Bronchial smooth muscle cell (primary cell): ENCODE measurements around the gene EAF2. TPM values are rescaled to one million over a fixed set of nuclear protein-coding genes. Genes with fewer than 3 reads are reported as not detected.

Source experiments
- total RNA-seq: library from RNA; depleted of rRNA; stranded (reverse); fragments of >200 nt; gene quantifications from 2 replicates; pipeline ENCODE4 v1.2.1, GENCODE V29; 2014

EAF2 gene
- total RNA-seq = 1.4 and 3.7 TPM in 2 replicates

DNA sequence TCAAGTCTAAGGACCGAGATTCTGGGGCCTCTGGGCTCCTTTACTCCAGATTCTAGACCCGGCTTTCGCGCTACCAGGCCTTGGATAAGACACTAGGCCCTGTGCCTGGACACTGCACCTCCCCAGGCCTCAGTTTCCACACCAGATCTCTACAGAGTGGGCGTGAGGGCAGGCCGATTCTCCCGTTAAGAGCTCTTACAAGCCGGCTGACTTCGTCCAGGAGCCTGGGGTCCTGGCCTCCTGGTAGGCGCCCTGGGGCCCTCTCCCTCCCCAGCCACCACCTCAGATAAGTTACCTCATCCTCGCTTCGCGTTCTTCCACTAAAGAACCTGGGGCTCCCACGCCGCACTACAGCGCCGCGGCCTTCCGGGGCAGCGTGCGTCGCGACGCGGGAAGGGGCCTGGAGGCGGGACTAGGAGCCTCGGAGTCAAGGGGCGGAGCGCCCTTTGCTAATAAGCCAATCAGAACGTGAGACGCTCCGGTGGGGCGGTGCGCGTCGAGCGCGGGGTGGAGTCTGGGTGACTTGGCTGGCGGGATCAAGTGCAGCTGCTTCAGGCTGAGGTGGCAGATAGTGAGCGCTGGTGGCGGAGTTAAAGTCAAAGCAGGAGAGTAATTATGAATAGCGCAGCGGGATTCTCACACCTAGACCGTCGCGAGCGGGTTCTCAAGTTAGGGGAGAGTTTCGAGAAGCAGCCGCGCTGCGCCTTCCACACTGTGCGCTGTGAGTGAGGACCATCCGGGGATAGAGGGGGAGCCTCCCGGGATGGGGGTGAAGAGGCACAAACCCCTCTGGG, at the start of gene EAF2, which contains the start of gene IQCB1:
Gene EAF2, plus strand, starts transcription at position 539 of the 794 bp plus-strand sequence. Its CDS starts 77 bp downstream, at position 616.
Gene IQCB1, minus strand, starts transcription at position 390 of the 794 bp plus-strand sequence. CDS start 6,100 bp downstream, outside the sequence.

DNA sequence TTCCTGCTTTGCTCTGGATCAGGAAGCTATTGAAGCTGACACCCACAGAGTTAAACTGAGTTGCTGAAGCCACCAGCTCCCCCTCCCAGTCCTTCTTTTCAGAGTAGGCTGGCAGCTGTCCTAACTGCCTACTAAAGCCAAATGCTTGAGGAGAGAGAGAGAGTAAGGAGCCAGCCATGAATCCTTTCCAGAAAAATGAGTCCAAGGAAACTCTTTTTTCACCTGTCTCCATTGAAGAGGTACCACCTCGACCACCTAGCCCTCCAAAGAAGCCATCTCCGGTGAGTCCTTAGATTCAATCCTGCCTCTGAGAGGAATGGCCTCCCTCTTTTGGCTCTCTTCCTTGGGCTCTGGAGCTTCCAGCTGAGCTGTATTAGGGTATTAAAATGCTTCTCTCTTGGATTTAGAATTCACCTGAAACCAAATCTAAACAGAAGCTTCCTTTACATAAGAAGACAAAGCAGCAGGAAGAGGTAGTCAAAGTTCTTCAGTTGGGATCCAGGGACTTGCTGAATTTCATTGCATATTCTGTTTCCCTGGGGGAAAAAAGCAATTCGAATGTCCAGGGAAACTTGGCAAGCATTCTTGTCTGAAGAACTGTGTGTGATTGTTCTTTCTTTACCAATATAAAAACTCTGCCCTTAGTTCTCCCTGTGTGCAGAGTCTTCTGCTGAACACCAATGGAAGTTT, 59.4 kb downstream of the EAF2 start, which contains the start of gene SLC15A2:
Gene SLC15A2, plus strand, starts transcription at position 101 of the 690 bp plus-strand sequence. Its CDS starts 76 bp downstream, at position 177.

Other genes starting within 250 kb of the EAF2 start
- gene FBXO40, start 241.8 kb upstream of the EAF2 start, total RNA-seq = not detected in 2 replicates
- gene HCLS1, start 174.3 kb upstream of the EAF2 start, total RNA-seq = 0.63 TPM in 1 of 2 replicates, not detected in the other
- 40.4 and 67.1 TPM in 2 replicates for gene GOLGB1, start 85.5 kb upstream of the EAF2 start, total RNA-seq
- 8.7 and 10.4 TPM in 2 replicates for gene IQCB1, start 149 bp upstream of the EAF2 start, total RNA-seq
- gene SLC15A2, start 59.2 kb downstream of the EAF2 start, total RNA-seq = under 0.01 and 0.43 TPM in 2 replicates
- gene ILDR1, start 187.0 kb downstream of the EAF2 start, total RNA-seq = under 0.01 TPM in 1 of 2 replicates, not detected in the other
- not detected in 2 replicates for gene CD86, start 220.2 kb downstream of the EAF2 start, total RNA-seq